Kidney epithelial cell (primary cell): ENCODE results near the gene TENM3. TPM values are rescaled to one million over a fixed set of nuclear protein-coding genes. Genes with fewer than 3 reads are reported as not detected.

Experiments used
- DNase-seq: peaks from one replicate; pipeline ENCODE4 v3.0.0-alpha.2; 2010; ENCODE audit warnings: low read depth
- H3K27me3 ChIP-seq: 2 replicates; pipeline ENCODE4 v1.6.0; 2011; ENCODE audit warnings: low read length; ENCODE audit not compliant: control insufficient read depth, insufficient read depth
- H3K36me3 ChIP-seq: 2 replicates; pipeline ENCODE4 v1.5.1; 2011; ENCODE audit warnings: low read length; ENCODE audit not compliant: control insufficient read depth, insufficient read depth
- H3K4me3 ChIP-seq: 2 replicates; pipeline ENCODE4 v1.5.1; 2011; ENCODE audit warnings: low read depth, mild to moderate bottlenecking, control low read depth, low read length
- CTCF ChIP-seq: IDR thresholded peaks from 2 replicates; pipeline ENCODE4 v1.5.1; 2011; ENCODE audit warnings: mild to moderate bottlenecking, moderate library complexity, low read length, control low read depth, inconsistent platforms; ENCODE audit not compliant: insufficient read depth, poor library complexity, severe bottlenecking
- total RNA-seq: library from RNA; depleted of rRNA; stranded (reverse); fragments of >200 nt; gene quantifications from 2 replicates; pipeline ENCODE4 v1.2.3, GENCODE V29; 2015

TENM3 gene
- total RNA-seq, 1 donor from 2014 or later, result 11.2 TPM

DNA sequence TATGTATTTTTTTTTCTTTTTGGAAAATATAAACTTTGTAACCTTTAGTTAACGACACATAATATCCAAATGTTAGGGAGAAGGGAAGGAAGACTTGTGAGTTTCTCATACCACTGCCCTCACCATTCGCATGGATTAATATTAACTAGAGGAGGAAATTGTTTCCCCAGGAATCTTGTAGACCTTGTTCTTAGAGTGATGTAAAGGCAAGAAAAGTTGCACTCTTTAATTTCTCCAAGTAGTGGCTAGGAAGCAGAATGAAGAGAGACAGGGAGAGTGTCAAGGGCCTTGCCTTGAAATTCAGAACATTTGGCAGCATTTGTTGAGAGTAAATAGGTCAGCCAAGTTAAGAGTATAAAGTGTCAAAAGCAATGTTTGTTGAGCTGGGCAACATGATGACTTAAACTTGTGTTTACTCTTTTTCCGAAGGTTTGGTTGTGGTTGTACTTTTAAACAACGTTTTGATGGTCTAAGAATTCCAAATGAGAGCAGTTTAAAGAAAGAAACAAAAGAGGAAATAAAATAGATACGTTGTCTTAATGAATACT is 105.7 kb downstream of the TENM3 start:
- DNase-seq, result no peak
- no peak for TF ChIP-seq CTCF

GRCh38 chr4:182350041-182350440 is 106.8 kb downstream of the TENM3 start:
- Histone ChIP-seq H3K27me3 (no peaks in the 10 kb centered on the region), H3K36me3 (no peaks in the 10 kb centered on the region), H3K4me3 (no peak overlapping the region)
- no peak for DNase-seq
- TF ChIP-seq CTCF, result no peak

More for the DNA sequence above, 105.7 kb downstream of the TENM3 start:
- Histone ChIP-seq H3K4me3 (no peak overlapping the region), H3K36me3 (no peaks in the 10 kb centered on the region), H3K27me3 (no peaks in the 10 kb centered on the region)

DNA sequence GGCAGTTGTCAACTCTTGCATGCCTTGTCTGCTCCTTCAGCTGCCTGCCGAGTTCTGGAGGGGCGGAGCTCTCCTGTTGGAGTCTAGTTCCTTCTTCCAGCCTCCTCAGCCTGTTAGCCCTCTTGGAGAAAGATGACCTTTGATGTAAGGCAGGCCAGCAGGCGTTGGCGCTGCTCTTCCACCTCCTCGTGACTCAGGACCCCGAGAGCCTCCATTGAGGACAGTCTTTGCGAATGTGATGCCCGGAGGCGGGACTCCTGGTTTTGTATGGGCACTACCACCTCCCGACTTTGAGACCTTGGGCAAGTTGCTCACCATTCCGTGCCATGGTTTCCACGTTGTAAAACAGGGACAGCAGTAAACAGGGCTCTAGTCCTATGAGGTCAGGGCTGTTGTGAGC is 108.3 kb downstream of the TENM3 start:
- no peak for DNase-seq
- no peak for TF ChIP-seq CTCF
- Histone ChIP-seq H3K36me3 (no peaks in the 10 kb centered on the region), H3K4me3 (no peak overlapping the region), H3K27me3 (no peaks in the 10 kb centered on the region)

DNA sequence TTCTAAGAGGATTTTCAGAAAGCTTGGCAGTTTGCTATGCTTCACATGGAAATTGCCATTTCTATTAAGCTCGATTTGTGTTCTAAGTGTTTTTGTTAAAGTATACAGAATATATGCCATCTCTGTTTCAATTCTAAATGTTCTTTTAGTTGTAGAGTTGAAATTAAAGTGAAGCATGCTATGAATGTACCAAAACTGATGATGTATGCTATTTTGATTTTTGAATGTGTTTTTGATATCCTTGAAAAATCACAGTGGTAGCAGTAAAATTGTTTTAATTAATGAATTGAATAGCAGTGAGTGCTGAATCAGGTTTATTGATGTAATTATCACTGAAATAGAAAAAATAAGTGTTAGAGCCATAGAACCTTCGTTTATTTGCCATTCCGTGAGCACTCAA is 110.9 kb downstream of the TENM3 start:
- no peak for TF ChIP-seq CTCF
- Histone ChIP-seq H3K27me3 (no peaks in the 10 kb centered on the region), H3K4me3 (no peak overlapping the region), H3K36me3 (no peaks in the 10 kb centered on the region)
- DNase-seq, result no peak

DNA sequence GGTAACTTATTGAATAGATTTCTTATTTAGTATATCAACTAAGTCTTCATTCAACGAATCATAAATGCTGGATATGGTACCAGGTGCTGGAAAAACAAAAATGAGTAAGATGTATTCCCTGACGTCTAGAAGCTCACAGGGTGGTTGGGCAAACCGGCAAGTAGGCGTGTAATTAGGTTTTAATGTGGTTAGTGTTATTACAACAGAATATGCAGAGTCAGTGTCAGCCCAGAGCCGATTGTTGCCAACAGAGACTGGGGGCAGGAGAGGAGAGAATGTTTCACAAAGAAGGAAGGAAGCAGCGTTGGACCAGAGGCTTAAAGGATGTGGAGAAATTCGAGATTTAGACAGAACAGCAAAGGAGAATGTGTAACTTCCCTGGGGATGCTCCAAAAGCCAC is 111.7 kb downstream of the TENM3 start:
- H3K27me3 ChIP-seq, result no peaks in the 10 kb centered on the region
- no peak for TF ChIP-seq CTCF
- no peak overlapping the region for H3K4me3 ChIP-seq
- H3K36me3 ChIP-seq, result no peaks in the 10 kb centered on the region
- DNase-seq, result no peak

GRCh38 chr4:182367153-182367552 is 124.0 kb downstream of the TENM3 start:
- TF ChIP-seq CTCF, result no peak
- no peak overlapping the region for H3K4me3 ChIP-seq
- no peaks in the 10 kb centered on the region for H3K36me3 ChIP-seq
- no peaks in the 10 kb centered on the region for H3K27me3 ChIP-seq
- DNase-seq, result no peak
